ENCODE results near the gene TSNAXIP1. TPM values are rescaled to one million over a fixed set of nuclear protein-coding genes. Genes with fewer than 3 reads are reported as not detected.

Gene TSNAXIP1, protein sequence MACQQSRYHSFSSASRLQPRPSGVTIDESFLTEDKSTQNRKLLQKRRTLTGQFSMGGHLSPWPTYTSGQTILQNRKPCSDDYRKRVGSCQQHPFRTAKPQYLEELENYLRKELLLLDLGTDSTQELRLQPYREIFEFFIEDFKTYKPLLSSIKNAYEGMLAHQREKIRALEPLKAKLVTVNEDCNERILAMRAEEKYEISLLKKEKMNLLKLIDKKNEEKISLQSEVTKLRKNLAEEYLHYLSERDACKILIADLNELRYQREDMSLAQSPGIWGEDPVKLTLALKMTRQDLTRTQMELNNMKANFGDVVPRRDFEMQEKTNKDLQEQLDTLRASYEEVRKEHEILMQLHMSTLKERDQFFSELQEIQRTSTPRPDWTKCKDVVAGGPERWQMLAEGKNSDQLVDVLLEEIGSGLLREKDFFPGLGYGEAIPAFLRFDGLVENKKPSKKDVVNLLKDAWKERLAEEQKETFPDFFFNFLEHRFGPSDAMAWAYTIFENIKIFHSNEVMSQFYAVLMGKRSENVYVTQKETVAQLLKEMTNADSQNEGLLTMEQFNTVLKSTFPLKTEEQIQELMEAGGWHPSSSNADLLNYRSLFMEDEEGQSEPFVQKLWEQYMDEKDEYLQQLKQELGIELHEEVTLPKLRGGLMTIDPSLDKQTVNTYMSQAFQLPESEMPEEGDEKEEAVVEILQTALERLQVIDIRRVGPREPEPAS
- 0.40 TPM for total RNA-seq

DNA sequence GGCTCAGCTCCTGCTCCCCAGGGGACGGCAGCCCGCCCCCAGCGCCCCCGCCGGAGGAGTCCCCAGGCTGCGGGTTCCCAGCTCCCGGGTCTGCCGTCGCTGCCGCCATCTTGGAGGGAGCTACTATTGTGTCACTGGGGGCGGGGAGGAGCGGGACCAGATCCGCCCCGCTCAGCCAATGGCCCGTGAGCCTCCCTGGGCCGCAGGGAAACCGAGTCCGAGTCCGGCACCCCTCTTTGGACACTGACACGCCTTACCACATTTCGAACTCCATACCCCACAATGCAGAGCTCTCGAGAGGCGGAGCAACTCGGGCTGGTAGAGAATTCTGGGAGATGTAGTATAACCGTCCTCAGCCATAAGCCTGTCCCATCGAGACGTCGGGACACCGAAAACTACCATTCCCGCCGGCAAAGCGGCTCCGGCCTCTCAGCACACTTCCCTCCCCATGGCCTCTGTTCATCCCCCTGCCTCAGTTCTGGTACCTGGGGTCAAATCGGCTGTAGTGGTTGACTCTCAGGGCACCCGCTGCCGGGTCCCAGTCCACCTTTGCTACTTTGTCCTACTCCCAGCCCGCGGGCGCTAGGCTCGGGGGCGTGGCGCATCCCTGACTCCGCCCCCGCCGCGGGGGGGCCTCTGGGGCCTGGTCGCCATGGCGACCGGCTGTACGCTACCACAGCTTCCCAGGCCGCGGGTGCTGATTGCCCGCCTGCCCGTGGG, at the start of gene TSNAXIP1, which contains the start of gene RANBP10:
Gene TSNAXIP1, plus strand, starts transcription at position 462 of the 720 bp plus-strand sequence. CDS start 261 bp downstream, outside the sequence.
Gene RANBP10, minus strand, starts transcription at position 133 of the 720 bp plus-strand sequence. Its CDS starts 24 bp downstream, at position 109.
- peak; percentile 98 for ATAC-seq

DNA sequence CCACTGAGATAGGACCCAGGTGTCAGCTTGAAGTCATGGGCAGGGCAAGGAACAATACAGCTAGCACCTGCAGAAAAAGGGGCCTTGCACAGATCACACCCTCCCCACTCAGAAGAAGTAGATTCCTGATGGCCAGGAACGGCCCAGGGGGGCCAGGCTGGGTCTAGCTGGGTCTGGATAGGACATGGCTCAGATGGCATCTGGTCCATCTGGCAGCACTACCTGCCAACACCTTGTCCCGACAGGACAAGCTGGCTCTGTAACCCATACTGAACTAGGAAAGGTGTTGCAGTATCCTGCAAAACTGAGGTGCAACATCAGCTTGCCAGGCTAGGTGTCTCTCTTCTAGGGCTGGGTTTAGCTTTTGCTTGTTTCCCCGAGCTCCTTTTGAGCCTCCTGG, 48.7 kb upstream of the TSNAXIP1 start:
- no peak for ATAC-seq

DNA sequence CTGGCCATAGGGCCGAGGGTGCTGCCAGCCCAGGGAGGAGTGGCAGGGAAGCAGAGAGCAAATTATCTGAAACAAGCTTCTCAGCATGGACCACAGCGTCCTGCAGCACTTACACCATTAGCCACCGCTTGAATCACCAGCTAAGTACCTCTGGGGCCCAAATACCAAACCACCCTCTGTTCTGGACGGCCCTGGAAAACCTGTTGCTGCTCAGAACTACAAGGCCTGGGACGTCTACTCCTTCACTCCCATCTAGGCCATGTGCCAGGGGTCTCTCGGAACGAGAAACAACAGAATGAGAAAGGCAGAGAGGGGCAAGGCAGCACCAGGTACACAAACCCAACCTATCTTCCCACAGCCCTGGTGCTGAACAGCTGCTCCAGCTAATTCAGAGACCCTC, 47.7 kb upstream of the TSNAXIP1 start:
- no peak for ATAC-seq

DNA sequence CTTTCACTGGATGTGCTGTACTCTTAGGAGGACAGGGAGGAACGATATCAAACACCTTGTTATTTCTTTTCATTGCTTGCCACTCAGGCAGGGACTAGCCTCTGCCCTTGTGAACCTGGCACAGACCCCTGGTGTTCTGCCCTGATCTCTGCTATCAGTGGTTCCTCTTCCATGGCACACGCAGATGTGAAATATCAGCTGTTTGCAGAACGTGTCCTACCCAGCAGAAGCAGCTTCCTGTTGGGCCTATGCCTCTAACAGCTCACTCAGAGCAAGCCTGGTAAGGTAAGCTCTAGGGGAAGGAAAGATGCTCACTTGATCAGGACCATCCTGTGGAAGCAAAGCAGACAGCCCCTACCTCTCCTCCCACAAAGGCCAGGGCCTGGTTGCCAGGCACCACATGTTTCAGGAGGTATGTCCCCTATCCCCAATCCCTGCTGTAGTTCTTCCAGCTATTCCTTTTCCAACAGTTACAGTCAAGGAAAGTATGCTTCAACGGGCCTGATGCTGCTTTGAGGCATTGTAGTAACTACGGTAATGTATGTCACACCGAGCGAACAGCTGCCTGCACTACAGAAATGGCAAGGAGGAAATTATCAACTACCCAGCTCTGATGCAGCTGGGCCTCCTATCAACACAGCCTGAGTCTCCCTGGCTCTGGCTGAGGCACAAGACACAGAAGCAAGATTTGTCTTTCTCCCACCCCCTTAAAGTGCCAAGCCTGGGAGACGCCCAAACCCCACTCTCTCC, 46.3 kb upstream of the TSNAXIP1 start:
- ATAC-seq = no peak

DNA sequence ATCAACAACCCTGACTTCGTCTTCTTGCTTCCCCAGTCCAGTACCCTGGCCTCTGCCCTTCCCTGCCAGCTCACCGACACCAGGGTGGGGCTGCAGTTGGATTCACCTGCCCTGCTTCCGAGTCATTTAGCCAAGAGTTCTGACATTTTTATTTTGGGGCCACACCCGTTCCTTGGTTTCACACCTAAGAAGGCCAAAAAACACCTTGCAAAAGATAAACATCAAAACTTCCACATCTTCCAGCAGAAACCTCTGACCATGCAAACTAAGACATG, 45.8 kb upstream of the TSNAXIP1 start:
- peak; percentile 73 for ATAC-seq

DNA sequence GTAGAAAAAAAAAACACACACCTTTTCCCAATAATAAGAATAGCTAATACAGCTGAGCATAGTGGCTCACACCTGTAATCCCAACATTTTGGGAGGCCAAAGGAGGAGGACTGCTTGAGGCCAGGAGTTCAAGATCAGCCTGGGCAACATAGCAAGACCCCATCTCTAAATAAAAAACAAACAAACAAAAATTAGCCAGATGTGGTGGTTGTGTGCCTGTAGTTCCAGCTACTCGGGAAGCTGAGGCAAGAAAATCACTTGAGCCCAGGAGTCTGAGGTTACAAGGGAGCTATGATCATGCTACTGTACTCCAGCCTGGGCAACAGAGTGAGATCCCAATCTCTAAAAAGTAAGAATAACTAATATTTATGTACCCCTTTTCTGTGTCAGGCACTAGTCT, 44.8 kb upstream of the TSNAXIP1 start:
- no peak for ATAC-seq

DNA sequence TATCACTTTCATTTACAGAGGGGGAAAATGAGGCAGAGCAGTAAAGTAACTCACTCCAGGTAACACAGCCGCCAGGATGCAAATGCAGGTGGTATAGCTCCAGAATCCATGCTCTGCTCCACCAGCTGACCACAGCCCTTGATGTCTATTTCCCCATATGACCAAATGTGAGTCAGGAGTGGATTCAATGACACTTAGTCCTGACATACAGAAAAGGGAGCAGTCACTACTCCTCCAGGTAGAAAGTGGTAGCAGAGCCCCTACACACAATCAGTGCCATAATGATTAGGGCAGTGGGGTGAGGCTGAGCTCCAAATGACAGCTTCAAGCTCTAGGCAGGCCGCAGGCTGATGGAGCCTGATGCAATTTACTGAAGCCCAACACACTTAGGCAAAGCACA, 44.3 kb upstream of the TSNAXIP1 start:
- peak; percentile 58 for ATAC-seq

DNA sequence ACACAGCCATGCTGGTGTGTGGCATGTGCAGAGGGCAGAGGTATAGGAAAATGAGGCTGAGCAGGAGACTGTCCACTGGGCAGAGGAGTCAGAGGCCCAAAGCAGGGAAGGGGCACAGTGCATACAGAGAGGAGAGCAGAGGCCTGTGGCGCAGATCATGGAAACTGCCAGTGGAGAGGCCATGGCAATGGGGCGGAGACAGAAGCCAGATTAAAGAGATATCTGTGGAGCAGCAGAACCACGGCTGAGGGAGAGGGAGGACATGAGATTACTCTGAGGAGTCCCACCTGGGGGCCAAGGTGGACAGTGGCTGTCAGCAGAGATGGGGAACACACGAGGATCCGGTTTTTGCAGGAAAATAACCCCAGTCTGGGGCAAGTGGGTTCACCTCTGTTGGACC, 43.6 kb upstream of the TSNAXIP1 start:
- ATAC-seq = peak; percentile 29

DNA sequence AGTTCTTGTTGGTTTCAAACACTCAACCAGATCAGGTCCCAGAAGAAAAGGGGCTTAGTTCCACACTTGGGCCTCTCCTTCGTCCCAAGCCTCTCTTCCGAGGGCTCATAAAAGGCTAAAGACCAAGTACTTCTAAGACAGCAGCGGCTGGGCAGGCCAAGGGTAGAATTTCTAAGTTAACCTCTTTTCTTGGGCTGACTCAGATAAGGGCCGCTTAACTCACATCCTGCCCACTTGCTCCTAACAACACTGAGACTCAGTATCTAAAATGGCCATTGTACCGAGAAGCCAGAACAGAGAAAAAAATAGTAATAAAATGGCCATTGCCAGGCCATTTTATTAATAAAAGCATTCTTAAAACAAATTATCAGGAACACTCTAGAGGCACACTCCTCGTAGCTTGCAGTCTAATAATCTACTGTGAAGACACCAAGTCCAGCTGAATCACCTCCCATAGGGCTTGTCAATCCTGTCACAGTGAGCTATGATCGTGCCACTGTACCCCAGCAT, 42.5 kb upstream of the TSNAXIP1 start:
- no peak for ATAC-seq

DNA sequence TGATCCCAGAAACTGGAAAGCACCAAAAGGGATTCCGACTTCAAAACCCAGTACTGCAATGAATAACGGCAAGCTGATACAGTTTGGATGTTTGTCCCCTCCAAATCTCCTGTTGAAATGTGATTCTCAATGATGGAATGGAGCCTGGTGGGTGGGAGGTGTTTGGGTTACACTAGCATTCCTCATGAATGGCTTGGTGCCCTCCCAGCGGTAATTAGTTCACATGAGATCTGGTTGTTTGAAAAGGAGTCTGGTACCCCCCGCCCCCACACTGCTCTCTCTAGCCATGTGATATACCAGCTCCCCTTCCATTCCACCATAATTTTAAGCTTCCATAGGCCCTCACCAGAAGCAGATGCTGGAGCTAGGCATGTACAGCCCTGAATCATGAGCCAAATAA, 40.4 kb upstream of the TSNAXIP1 start:
- ATAC-seq = no peak

DNA sequence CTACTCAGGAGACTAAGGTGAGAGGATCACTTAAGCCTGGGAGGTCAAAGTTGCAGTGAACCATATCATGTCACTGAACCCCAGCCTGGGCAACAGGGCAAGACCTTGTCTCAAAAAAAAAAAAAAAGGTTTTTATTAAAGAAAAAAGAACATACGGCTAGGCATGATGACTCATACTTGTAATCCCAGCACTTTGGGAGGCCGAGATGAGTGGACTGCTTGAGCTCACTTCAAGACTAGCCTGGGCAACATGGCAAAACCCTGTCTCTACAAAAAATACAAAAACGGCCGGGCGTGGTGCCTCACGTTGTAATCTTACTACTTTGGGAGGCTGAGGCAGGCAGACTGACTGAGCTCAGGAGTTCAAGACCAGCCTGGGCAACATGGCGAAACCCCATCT, 38.7 kb upstream of the TSNAXIP1 start:
- peak; percentile 69 for ATAC-seq

DNA sequence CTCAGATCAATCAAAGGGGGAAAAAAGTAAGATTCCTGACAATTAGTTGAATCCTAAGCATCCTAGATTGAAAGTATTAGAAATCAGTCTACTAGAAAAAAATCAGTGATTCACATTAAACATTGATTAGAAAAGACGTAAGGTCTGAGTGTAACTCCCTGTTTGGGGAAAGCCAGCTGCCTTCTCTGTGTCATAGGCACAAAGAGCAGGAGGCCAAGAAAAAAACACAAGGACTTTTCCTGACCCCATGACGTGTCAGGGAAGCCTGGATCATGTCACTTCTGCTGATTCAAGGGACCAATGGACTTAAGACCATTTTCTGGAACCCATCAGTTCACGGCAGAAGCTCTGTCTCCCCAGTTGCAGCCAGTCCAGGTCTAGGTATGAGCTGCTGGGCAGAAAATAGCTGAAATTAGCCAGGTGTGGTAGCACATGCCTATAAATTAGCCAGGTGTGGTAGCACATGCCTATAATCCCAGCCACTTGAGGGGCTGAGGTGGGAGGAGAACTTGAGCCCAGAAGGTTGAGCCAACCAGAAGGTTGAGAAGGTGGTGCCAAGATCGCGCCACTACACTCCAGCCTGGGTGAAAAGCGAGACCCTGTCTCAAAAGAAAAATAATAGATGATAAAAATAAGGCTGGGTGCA, 36.2 kb upstream of the TSNAXIP1 start:
- ATAC-seq = no peak

DNA sequence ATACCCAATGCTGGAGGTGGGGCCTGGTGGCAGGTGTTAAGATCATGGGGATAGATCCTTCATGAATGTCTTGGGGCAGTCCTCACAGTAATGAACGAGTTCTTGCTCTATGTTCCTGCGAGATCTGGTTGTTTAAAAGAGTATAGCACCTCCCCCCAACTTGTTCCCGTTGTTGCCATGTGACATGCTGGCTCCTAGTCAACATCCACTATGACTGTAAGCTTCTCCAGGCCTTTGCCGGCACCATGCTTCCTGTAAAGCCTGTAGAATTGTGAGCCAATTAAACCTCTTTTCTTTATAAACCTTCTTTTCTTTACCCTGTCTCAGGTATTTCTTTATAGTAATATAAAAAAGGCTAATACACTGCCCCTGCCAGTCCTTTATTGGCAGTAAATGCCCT, 33.6 kb upstream of the TSNAXIP1 start:
- ATAC-seq = peak; percentile 38

DNA sequence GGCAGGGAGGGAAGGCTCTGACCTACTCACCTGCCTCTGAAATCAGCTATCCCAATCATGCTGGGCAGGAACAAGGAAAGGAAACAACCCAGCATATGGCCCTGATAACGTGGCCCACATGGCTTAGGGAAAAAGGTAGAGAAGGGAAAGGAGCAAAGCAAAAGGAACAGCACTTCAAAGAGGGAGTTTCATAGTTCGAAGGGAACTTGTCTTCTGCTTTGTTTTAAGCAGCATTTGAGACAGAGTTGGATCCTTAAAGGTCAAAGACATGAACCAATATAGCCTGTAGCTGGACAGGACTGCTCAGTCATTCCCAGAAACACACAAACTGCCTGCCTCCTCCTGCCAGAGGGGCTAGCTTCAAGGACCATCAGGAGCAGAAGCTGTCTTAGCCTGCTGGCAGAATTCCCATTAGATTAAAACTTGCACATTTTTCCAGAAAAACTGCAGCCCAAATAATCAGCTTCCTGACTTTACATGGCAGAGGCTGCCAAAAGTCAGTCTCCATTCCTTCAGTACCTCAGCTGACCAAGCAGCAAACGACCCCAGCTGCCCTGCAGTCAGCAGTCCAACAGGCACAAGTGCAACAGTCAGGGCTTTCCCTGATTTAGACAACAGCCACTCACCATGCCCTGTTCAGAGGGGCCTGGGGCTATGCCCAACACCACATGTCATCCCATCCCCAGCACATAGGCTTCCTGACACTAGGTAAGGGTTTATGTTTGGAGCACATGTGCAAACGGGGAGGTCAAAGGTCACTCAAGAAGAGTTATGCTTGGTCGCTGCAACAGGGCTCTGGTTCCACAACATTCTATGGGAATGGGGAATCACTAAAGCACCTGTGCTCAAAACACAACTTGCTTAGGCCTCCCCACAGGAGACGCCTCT, 32.9 kb upstream of the TSNAXIP1 start:
- peak; percentile 19 for ATAC-seq

DNA sequence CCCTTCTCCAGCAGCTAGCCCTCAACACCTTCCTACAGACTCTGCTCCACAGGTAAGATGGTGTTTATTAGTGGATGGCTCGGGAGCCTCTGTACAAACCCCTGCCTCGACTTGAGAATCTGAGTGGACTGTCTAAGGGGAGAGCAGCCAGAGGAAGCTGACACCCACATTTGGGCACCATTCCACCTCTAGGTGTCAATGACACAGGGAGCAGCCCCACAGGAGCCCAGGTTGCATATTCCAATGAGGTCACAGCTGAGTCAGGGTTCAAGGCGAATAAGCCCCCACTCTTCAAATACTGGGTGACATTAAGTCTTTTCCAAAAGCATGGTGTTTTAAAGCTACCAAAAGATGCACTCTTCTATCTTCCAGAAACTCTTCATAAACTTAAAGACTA, 32.2 kb upstream of the TSNAXIP1 start:
- ATAC-seq = no peak

DNA sequence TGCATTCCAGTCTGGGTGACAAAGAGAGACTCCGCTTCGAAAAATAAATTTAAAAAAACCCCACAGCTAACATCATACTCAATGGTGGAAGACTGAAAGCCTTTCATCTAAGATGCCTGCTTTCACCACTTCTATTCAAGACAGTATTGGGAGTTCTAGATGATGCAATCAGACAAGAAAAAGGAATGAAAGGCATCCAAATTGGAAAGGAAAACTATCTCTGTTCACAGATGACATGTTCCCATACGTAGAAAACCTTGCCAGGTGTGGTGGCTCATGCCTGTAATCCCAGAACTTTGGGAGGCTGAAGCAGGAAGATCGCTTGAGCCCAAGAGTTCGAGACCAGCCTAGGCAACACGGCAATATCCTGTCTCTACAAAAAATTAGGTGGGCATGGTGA, 31.4 kb upstream of the TSNAXIP1 start:
- ATAC-seq = no peak

DNA sequence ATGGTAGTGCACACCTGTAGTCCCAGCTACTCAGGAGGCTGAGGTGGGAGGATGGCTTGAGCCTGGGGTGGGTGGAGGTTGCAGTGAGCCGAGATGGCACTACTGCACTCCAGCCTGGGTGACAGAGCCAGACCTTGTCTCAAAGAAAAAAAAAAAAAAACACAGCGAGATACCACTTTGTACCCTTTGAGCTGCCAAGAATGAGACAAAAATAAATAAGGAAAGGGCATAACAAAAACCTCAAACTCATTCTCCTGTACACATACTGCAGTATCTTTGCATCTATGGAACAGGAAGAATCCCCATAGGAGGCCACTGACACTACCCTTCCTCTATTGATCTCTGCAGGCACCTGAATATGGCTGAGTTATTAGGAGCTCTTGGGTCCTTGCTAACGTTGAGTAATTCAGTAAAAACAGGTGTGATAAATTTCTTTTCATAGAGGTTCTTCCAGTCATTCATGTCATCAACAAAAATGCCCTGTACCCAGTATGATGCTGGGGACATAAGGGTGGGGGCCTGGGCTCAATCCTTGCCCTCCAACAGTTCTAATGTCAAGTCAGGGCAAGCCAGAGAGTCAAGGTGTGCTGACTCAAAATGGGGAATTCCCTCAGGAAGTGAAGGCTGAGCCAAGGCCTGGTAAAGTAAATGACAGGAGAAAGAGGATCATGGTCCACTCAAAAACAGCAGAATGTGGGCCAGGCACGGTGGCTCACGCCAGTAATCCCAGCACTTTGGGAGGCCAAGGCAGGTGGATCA, 27.3 kb upstream of the TSNAXIP1 start:
- peak; percentile 92 for ATAC-seq

DNA sequence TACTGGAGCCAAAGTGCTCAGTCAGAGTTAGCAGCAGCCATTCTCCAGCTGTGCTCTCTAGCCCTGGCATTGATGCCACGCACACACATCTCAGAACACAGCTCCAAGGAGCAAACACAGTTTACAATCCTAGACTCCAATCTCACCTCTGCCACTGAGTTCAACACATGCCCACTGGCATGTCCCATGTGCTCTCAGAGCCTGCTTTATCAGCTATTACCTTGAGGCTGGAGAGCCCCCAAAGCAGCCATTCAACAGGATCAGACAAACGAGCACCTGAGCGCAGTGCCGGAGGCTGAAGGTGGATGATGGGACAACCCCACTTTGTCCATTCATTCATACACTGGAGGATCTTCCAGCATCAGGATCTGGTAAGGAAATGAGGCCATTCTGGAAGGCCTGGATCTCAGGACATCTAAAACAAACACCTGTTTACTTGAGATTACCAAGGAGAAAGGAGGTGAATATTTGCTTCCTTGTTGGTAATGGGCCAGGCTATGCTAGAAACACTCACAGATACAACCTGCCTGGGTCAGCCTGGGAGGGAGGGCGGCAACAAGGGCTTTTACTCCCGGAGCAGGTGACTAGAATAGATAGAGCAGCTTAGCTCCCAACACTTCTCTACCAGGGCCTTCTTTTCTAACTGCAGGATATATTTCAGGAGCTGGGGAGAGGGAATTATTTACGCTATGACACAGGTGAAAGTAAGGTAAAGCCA, 25.7 kb upstream of the TSNAXIP1 start:
- peak; percentile 26 for ATAC-seq

DNA sequence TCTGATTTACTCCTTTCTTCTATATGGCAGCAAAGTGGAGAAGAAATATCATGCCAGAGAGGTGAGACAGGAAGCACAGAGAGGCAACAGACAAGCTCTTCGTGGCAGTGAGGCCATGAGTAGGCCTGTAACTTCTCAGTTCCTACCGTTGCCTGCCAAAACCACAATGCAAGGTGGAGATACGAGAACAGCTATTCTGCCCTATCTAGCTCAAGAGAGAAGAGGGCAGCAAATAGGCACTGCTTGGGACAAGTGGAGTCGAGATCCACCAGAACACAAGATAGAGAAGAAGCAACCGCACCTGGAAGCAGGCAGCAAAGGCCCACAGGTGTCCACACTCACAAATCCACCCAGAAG, 25.1 kb upstream of the TSNAXIP1 start:
- no peak for ATAC-seq

Data from esophagus mucosa (tissue), 1 donor.